ENCODE measurements around the gene ISOC2. TPM values are rescaled to one million over a fixed set of nuclear protein-coding genes. Genes with fewer than 3 reads are reported as not detected.
A peak's percentile ranks its signal among the peaks of the same experiment; 100 is the strongest.
"Not testable (repeated sequence)": the region's sequence is repeated elsewhere in the genome, so short reads cannot be mapped to it uniquely, and the experiment has no call there.

ISOC2 gene
- total RNA-seq, 1 donor from 2014 or later = 55.2 TPM

DNA sequence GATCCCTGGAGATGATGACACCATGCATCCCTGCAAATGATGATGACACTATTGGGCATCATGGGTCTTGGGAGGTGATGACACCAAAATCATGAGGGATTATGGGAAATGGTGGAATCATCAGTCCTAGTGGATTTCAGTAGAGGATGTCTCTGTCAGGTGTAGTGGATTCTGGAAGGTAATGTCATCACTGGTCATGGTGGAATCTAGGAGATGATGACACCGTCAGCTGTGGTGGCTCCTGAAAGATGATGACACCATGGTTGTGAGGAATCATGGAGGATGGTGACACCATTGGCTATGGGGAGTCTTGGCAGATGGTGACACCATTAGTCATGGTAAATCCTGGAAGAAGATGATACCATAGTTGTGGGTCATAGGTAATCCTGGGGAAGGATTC is 30.3 kb downstream of the ISOC2 start:
- ATAC-seq = no peak
- DNase-seq (ENCODE audit: missing footprints) = no peak
- intact Hi-C loops (cut with DNase I) = no loop called here

DNA sequence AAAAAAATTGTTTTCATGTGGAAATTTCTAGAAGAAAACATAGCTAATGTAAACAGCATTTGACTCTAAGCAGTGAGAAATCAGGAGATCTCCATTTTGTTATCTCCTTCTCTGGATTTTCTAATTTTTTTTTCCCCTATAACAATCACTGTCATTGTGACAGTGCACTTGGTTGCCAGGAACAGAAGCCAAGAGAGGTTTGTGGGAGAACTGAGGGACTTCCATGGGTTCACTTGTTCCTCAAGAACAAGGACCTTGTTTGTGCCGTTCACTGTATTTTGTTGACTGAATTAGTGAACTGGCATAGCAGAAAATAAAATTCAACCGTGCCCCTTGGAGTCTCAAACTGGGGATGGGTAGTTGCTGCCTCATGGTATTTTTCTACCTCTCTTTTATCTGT is 35.4 kb downstream of the ISOC2 start:
- DNase-seq (ENCODE audit: missing footprints) (no peak), ATAC-seq (no peak)
- intact Hi-C loops (cut with DNase I) = no loop called here

DNA sequence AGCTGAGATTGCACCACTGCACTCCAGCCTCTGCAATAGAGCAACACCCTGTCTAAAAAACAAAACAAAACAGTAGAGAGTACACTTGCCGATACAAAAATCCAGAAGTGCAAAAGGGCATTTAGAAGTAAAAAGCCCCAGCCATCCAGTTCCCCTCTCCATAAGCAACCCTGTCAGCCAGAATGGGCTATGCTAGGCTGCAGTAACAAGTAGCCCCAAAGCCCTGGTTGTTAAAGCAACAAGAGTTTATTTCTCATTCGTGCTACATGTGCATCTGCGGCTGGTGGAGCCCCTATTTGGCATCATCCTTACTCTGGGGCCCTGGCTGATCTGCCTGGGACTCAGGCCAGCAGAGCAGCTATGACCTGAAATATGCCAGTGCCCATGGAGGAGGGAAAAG is 36.9 kb downstream of the ISOC2 start:
- DNase-seq (ENCODE audit: missing footprints) (no peak), ATAC-seq (no peak)
- intact Hi-C loops (cut with DNase I) = no loop called here

DNA sequence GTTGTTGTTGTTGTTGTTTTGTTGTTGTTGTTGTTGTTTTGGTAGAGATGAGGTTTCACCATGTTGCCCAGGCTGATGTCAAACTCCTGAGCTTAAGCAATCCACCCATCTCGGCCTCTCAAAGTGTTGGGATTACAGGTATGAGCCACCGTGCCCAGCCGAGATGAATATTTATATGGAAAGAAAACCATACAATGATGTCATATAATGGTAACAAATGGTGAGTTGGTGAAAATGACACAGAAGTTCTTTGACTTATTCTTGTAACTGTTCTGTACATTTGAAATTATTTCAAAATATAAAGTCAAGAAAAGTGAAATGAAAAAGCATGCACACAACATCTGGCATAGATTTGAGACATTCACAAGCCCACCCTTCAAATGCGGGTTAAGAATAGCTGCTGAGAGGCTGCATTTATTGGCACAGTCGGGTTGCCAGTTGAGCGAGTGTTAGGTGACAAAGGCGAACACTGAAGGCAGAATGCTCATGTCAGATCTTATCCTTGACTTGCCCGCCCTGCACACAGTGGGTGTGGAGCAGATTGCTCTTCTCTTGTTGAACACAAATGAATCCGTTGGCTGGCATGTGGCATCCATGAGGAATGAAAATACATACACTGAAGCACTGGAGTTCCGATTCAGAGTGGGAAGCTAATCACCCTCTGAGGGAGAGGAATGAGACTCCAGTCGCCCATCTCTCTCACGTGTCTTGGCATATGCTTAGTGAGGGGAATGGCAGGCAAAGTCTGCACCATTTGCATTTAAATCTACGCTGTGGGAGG is 38.0 kb downstream of the ISOC2 start:
- ATAC-seq (no peak), DNase-seq (ENCODE audit: missing footprints) (no peak)
- intact Hi-C loops (cut with DNase I) = no loop called here

DNA sequence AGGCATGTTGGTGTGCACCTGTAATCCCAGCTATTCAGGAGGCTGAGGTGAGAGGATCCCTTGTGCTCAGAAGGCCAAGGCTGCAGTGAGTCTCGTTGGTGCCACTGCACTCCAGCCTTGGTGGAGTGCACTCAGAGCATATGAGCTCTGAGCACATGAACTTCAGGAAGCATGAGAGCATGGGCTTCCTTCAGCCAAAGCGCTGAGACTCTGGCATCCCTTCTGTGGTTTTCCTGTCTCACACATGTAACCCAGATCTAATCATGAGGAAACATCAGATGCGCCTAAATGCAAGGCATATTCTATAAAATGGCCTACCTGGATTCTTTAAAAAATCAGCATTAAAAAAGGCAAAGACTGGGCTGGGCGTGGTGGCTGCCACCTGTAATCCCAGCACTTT is 40.2 kb downstream of the ISOC2 start:
- DNase-seq (ENCODE audit: missing footprints); intact Hi-C loops (cut with DNase I); ATAC-seq: not testable (repeated sequence)

- intact Hi-C loops (cut with DNase I) = loop anchor here (2.0 to 10.0 kb wide), 2 partner anchors 115 to 279 kb away; no protein-coding TSS in a partner anchor
- no peak for ATAC-seq
- DNase-seq (ENCODE audit: missing footprints) = no peak
Measured at GRCh38 chr19:55419624-55420236, 41.7 kb downstream of the ISOC2 start.

- no peak for ATAC-seq
- intact Hi-C loops (cut with DNase I) = loop anchor here (2.0 to 10.0 kb wide), 2 partner anchors 114 to 278 kb away; no protein-coding TSS in a partner anchor
- DNase-seq (ENCODE audit: missing footprints) = no peak
Measured at GRCh38 chr19:55419103-55419502, 42.3 kb downstream of the ISOC2 start.

DNA sequence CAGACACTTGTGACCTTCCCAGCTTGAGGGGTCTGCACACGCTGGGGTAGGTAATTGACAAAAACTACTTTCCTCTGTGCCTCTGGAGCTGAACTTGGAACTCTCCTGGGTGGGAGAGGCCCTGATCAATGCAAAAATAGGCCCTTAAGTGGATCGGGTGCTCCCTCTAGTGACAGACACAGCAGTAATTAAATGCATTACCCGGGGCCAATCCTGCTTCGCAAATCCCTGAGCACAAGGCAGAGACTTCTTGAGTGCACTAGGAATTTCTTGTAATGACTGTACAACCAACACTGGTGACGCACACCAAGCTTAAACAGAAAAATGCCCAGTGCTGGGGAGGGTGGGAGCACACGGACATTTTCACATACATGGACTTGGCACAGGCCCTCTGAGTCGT is 43.3 kb downstream of the ISOC2 start:
- DNase-seq (ENCODE audit: missing footprints) = no peak
- ATAC-seq = peak; percentile 88
- intact Hi-C loops (cut with DNase I) = loop anchor here (2.0 to 10.0 kb wide), 2 partner anchors 113 to 277 kb away; no protein-coding TSS in a partner anchor

GRCh38 chr19:55410168-55410567 is 51.3 kb downstream of the ISOC2 start:
- intact Hi-C loops (cut with DNase I) = loop anchor here (10.0 kb wide), 1 partner anchor 105 kb away; no protein-coding TSS in a partner anchor
- ATAC-seq (no peak), DNase-seq (ENCODE audit: missing footprints) (no peak)

- ATAC-seq; DNase-seq (ENCODE audit: missing footprints); intact Hi-C loops (cut with DNase I): not testable (repeated sequence)
Measured at GRCh38 chr19:55409179-55409578, 52.3 kb downstream of the ISOC2 start.

- DNase-seq (ENCODE audit: missing footprints) = no peak
- intact Hi-C loops (cut with DNase I) = no loop called here
Measured at GRCh38 chr19:55408533-55408872, 52.9 kb downstream of the ISOC2 start.

GRCh38 chr19:55407800-55408532 is 53.5 kb downstream of the ISOC2 start:
- peak; percentile 100 for DNase-seq (ENCODE audit: missing footprints)
- intact Hi-C loops (cut with DNase I) = no loop called here
- ATAC-seq = peak; percentile 97

More at GRCh38 chr19:55408533-55408872, 52.9 kb downstream of the ISOC2 start:
- no peak for ATAC-seq

DNA sequence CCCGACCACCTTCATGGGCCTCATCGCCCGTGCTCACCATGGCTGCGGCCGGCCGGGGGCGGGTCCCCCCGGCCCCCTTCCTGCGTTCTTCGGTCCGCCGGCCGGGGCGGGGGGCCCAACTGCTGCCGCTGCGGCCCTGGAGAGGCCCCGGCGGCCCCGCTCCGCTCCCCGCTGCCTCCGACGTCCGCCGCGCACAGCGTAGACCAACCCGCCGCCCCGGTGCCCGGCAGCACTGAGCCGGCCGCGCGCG is 54.0 kb downstream of the ISOC2 start, which contains the start of gene UBE2S:
Gene UBE2S (minus strand): TSS at position 239 of the 250 bp plus-strand sequence. CDS start 199 bp downstream, at position 40.
- intact Hi-C loops (cut with DNase I) = not testable (repeated sequence)

GRCh38 chr19:55406826-55407549 is 54.5 kb downstream of the ISOC2 start:
- intact Hi-C loops (cut with DNase I) = no loop called here
- DNase-seq (ENCODE audit: missing footprints) = no peak
- ATAC-seq = no peak

More for the DNA sequence above, 54.0 kb downstream of the ISOC2 start, which contains the start of gene UBE2S:
- not testable (repeated sequence) for ATAC-seq; DNase-seq (ENCODE audit: missing footprints)

DNA sequence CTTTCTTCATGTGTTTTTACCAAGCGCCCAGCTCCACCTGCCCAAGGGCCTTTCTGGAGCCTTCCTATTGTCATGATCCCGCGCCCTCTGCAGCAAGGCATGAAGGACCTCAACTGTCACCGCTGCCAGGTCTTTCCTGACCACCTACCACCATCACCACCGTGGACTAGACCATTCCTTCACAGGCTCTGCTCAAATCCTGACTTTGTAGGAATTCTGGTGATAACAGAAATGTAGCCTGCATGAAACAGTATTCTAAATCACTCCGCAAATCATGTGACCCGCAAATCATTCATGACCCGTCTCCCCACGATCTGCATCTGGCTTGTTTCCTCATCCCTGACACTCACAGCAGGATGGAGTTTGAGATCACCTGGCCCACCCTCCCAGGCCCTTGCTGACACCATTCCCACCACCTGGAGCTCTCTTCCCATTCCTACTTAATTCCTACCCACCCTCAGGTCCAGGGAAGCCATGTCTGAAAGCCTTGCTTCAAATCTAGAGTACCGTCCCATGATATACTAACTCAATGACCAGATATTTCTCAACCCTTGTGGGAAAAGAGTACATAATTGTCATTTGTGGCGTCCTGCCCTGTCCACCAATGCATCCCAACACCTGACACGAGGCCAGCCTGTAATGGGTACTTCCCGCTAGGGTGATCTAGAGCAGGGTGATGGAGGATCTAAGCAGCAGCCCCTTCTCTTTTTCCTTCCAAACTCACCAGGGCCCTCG is 55.2 kb downstream of the ISOC2 start:
- ATAC-seq = no peak
- DNase-seq (ENCODE audit: missing footprints) = no peak
- intact Hi-C loops (cut with DNase I) = no loop called here

GRCh38 chr19:55405638-55406037 is 55.8 kb downstream of the ISOC2 start:
- DNase-seq (ENCODE audit: missing footprints) (no peak), ATAC-seq (no peak)
- intact Hi-C loops (cut with DNase I) = no loop called here
